Right forelimb (tissue), 1 donor: Measurements from ENCODE around the gene DPM1.

ENCODE experiments used
- DNase-seq: peaks from one replicate; pipeline ENCODE4 v3.0.0-alpha.2; 2018

DPM1 gene

GRCh38 chr20:50957798-50958614 is at the start of gene DPM1:
Gene DPM1, minus strand, starts transcription at chr20:50958532. Its CDS starts 9 bp downstream, at chr20:50958523.
- DNase-seq = peak; percentile 95

DNA sequence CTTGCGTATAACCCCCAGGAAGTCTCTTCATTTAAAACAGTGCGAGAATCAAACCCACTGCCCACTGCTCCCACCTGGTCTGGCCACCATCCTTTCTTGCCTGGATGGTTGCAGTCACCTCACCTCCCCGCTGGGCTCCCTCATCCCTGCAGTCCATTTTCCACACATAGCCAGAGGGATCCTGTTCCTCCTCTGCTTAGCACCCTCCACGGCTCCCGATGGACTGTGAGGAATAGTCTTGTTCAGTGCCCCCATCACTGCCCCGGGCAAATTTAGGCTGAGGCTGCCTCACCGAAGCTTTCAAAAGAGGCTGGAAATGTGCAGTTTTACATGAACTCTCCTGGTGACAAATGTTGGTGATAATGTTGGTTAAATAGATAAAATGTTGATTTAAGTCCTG is 46.9 kb upstream of the DPM1 start:
- no peak for DNase-seq

DNA sequence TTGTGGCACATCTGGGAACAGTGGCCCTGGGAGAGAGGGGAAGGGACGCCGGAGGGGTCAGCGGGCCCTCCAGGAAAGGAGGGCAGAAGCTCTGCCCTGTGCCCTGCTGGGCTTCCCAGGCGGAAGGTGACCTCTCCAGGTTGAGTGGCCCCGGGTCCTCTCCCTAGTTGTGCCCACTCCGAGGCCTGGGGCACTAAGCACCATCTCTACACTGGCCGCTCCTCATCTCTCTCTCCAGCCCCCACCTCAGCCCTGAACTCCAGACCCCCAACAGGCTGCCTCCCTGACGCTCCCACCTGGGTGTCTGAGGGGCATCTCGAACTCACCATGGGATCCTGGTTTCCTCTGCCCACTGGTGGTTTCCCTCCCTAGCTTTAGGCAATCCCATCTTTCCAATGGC is 46.4 kb upstream of the DPM1 start:
- no peak for DNase-seq

GRCh38 chr20:51004305-51004727 is 46.0 kb upstream of the DPM1 start:
- no peak for DNase-seq

DNA sequence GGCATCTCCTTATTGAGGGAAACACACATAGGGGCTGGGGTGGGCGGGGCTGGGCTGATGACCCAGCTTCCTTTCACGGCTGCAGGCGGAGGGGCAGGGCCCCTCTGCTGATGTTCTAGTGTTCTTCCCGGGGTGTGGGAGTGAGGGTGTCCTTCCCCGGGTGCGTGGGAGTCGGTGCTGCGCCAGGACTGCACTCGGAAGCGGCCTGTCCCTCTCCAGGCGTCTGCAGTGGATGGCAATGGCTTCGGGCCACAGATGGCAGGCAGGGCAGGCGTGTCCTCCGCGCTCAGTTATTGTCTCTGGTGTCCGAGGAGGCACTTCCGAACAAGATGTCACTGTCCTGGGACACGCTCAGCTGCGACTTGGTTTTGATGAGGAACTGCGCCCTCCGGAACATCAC is 45.4 kb upstream of the DPM1 start:
- no peak for DNase-seq

GRCh38 chr20:51002633-51003032 is 44.3 kb upstream of the DPM1 start:
- no peak for DNase-seq

DNA sequence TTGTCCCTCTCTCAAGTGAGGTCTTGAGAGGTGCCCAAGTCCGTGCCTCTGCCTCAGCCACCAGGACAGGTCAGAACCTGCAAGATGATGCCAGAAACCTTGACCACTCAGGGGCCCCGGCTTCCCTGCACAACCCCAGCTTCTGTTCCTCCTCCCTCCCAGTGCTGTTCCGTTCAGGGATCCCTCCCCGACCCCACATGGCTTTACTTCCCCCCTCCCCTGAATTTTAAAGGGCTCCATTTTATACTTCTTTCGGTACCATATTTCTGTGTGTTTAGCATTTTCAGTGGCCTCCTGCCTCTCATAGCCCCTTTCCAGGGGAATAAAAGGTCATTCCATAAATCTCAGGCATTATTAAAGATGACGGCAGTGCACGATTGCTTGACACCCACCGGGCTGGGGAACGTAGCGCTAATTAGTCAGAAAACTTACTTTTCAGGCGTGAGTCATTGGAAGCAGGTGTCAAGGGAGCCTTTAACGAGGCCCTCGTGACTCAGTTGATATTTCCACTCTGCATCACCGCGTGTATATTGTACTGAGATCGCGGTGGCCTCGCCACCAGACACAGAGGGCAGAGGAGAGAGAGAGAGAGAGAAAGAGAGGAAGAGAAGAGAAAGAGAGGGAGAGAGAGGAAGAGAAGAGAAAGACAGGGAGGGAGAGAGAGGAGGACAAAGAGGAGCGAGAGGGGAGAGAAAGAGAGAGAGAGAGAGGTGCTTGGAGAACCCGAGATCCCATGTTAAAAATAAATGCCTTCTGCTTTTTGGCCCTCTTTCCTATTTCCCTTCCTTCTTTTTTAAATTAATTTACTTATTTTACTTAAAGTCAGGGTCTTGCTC is 43.3 kb upstream of the DPM1 start:
- no peak for DNase-seq

- DNase-seq = no peak
Observed at GRCh38 chr20:50999355-50999754, 41.0 kb upstream of the DPM1 start.

DNA sequence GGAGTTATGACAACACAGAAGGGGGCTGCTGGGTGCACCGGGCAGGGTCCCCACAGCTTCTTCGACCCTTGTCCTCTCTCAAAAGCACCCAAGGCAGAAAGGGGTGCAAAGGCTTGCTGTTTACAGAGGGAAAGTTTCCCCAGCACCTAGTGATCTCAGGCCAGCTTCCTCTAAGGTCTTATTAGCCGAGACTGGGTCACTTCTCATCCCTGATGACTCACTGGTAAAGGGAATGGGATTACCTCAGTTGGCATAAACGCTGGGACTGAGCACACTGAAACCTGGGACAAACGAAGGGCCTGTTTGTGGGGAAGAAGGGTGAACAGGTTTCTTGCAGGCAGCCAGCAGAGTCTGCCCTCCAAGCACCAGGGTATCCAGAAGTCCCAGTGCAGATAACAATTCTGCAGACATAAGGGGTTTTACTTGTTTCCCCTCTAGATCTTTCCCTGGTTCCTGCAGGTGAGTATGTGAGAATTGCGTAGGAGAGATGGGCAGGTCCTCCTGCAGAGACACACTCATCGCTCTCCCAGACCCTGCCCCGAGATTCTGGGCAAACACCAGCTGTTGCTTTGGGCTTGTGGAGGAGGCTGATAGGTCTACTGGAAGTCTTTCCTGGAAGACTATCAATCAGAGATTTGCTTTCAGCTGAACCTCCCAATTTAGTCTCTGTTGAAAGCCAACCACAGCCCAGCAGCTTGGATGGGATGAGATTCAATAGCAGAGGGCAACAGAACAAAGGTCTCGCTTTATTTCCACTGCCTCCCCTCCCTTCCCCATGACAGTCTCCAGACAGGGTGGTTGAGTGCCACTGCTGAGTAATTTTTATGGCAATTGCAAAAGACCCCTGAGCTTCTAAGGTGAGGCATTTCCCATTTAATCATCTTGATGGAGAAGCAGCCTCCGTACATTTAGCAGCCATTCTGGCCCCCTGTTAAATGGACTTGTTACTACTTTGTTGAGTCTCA is 38.9 kb upstream of the DPM1 start:
- DNase-seq = no peak

GRCh38 chr20:50995506-50995905 is 37.2 kb upstream of the DPM1 start:
- DNase-seq = no peak

DNA sequence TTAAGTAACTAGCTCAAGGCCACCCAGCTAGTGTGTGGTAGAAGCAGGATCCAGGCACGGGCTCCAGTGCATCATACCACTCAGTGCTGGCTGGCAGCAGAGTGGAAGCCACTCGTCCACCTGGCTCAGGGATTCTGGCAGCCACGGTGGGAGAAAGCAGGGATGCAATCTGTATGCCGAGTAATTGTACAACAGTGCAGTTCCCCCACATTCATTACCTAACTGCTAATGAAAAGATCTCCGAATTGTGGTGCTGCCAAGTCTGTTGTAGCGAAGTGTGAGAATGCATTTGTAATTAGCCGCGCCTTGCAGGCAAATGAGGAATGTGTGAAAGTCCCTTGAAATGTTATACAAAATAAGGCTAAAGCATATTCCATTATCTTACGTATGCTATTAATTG is 35.5 kb upstream of the DPM1 start:
- no peak for DNase-seq

- DNase-seq = no peak
Observed at GRCh38 chr20:50992733-50993457, 34.6 kb upstream of the DPM1 start.

GRCh38 chr20:50992336-50992732 is 34.0 kb upstream of the DPM1 start:
- no peak for DNase-seq

GRCh38 chr20:50991076-50991475 is 32.7 kb upstream of the DPM1 start:
- DNase-seq = no peak

GRCh38 chr20:50987493-50988210 is 29.3 kb upstream of the DPM1 start:
- DNase-seq = peak; percentile 81

GRCh38 chr20:50983321-50983720 is 25.0 kb upstream of the DPM1 start:
- no peak for DNase-seq

- peak; percentile 54 for DNase-seq
Observed at GRCh38 chr20:50982363-50982762, 24.0 kb upstream of the DPM1 start.

DNA sequence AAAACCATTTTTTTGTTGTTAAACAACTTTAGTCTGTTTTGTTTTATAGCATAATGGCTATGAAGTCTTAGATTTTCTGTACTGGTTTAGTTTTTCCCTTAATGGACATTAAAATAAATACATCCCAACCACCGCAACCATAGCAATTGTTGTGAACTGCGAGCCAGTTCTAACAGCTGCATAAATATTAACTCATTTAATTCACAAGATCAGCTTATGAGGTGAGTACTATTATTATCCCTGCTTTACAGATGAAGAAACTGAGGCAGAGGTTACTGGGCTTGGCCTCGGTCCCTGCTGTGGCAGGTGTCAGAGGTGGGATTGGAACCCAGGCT is 23.3 kb upstream of the DPM1 start:
- no peak for DNase-seq

DNA sequence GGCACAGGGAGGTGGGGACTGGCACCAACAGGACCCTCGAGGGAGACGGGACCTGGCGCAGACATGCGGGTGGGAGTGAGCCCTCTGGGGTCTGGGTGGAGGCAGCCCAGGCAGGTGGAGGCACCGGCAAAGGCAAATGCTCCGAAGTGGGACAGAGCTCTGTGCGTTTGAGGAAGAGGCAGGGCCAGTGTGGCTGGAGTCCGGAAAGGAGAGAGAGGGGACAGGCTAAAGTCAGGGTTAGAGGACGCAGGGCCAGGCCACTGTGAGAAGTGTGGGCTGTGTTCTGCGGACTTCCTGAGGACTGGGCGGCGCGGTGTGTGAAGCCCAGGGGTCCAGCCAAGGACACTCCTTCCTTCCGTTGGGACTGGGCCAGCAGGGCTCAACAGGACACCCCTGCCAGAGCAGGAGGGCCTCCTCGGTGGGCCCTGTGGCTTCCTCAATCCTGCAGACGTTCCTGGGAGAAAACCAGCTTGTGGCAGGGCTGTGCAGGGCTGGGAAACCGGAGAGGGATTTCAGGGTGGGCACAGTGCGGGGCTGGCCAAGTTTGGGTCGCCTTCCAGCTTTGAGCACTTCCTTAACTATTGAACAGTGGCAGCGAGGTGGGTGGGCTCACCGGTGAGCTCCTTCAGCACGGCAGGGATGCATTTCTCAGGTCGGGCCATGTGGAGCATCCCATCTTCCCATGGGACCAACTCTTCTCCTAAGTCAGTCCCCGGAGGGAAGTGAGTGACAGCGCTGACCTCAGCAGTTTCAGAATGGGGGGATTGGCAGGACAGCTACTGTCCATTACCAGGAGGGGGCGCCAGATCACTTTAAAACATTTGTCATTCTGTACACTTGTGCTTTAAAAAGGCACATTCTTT is 22.8 kb upstream of the DPM1 start:
- peak; percentile 63 for DNase-seq

- no peak for DNase-seq
Observed at GRCh38 chr20:50980071-50980681, 21.8 kb upstream of the DPM1 start.
